PC-3 (cell line): ENCODE measurements around the gene DENND11. TPM values are rescaled to one million over a fixed set of nuclear protein-coding genes. Genes with fewer than 3 reads are reported as not detected.

Experiments
- ATAC-seq: fragments of 200-7000 bp; cut with Tn5 transposase; 2 replicates; pipeline ENCODE4 v1.9.1; 2020; ENCODE audit warnings: mild to moderate bottlenecking, moderate library complexity
- BruUV-seq: library from RNA; stranded (reverse); fragments of 400-500 nt; replicated peaks from 2 replicates; lab custom pipeline; 2021; lab: Mats Ljungman, UMichigan
- CTCF ChIA-PET: fragments of 300-600 bp; sonication (Branson Sonifier 250); formaldehyde crosslinking; loops from one replicate; lab custom pipeline; 2022; ENCODE audit warnings: antibody characterized with exemption; lab: Charles Lee
- POLR2A ChIA-PET: fragments of 300-600 bp; sonication (Branson Sonifier 250); formaldehyde crosslinking; loops from one replicate; lab custom pipeline; 2022; ENCODE audit warnings: antibody characterized with exemption; ENCODE audit not compliant: unreplicated experiment; lab: Charles Lee
- DNase-seq: peaks from one replicate; pipeline ENCODE4 v3.0.0-alpha.2; 2015
- H2AFZ ChIP-seq: fragments of 300-600 bp; sonication (generic); 2 replicates; pipeline ENCODE4 v1.6.0; 2016; ENCODE audit warnings: antibody characterized with exemption, low read length
- H3F3A ChIP-seq: fragments of 300-600 bp; sonication (generic); one replicate; pipeline ENCODE4 v1.6.0; 2017; ENCODE audit warnings: antibody characterized with exemption, low read length, control low read depth, mild to moderate bottlenecking; ENCODE audit not compliant: unreplicated experiment
- H3K27ac ChIP-seq: fragments of 300-600 bp; sonication (generic); 2 replicates; pipeline ENCODE4 v1.5.1; 2016; ENCODE audit warnings: mild to moderate bottlenecking, low read length
- H3K27me3 ChIP-seq: fragments of 300-600 bp; sonication (generic); 2 replicates; pipeline ENCODE4 v1.6.1; 2016; ENCODE audit warnings: low read length, mixed read lengths
- H3K36me3 ChIP-seq: fragments of 300-600 bp; sonication (generic); 2 replicates; pipeline ENCODE4 v1.6.1; 2016; ENCODE audit warnings: low read depth, mixed run types, low read length, mixed read lengths
- H3K4me1 ChIP-seq: fragments of 300-600 bp; sonication (generic); 2 replicates; pipeline ENCODE4 v1.5.1; 2016; ENCODE audit warnings: low read length; ENCODE audit not compliant: insufficient read depth
- H3K4me2 ChIP-seq: fragments of 300-600 bp; sonication (generic); 2 replicates; pipeline ENCODE4 v1.6.0; 2016; ENCODE audit warnings: low read length
- H3K4me3 ChIP-seq: fragments of 300-600 bp; sonication (generic); 2 replicates; pipeline ENCODE4 v1.5.1; 2016; ENCODE audit warnings: mild to moderate bottlenecking, low read length, mixed read lengths
- H3K79me2 ChIP-seq: fragments of 300-600 bp; sonication (generic); 2 replicates; pipeline ENCODE4 v1.6.1; 2017; ENCODE audit warnings: low read length, mixed read lengths
- H3K9ac ChIP-seq: fragments of 300-600 bp; sonication (generic); 2 replicates; pipeline ENCODE4 v1.6.0; 2016; ENCODE audit warnings: mild to moderate bottlenecking, low read length
- H3K9me2 ChIP-seq: fragments of 300-600 bp; sonication (generic); replicated peaks from 2 replicates; pipeline ENCODE4 v1.6.1; 2016; ENCODE audit warnings: mixed run types, low read length, mixed read lengths
- H3K9me3 ChIP-seq: fragments of 300-600 bp; sonication (generic); 2 replicates; pipeline ENCODE4 v1.6.1; 2016; ENCODE audit warnings: low read length, mixed read lengths
- H4K20me1 ChIP-seq: fragments of 300-600 bp; sonication (generic); 2 replicates; pipeline ENCODE4 v1.6.1; 2016; ENCODE audit warnings: low read length, mixed read lengths
- CTCF ChIP-seq: fragments of 300-600 bp; sonication (generic); conservative IDR thresholded peaks from 2 replicates; pipeline ENCODE4 v1.5.1; 2017; ENCODE audit warnings: antibody characterized with exemption, low read depth, mild to moderate bottlenecking, low read length
- EZH2 ChIP-seq: fragments of 300-600 bp; sonication (generic); IDR thresholded peaks from one replicate; pipeline ENCODE4 v1.6.1; 2017; ENCODE audit warnings: antibody characterized with exemption, mild to moderate bottlenecking, low read length; ENCODE audit not compliant: unreplicated experiment
- EZH2phosphoT487 ChIP-seq: fragments of 300-600 bp; sonication (generic); IDR thresholded peaks from 2 replicates; pipeline ENCODE4 v1.6.1; 2018; ENCODE audit warnings: mild to moderate bottlenecking, antibody characterized with exemption, low read length, borderline replicate concordance
- intact Hi-C: fragments of 100-400 bp; cut with micrococcal nuclease; formaldehyde crosslinking; loops from 2 replicates; pipeline ENCODE4 v1.9.0; 2023
- total RNA-seq: library from RNA; depleted of rRNA; stranded (reverse); fragments of >200 nt; gene quantifications from 2 replicates; pipeline ENCODE4 v1.2.3, GENCODE V29; 2014

Gene DENND11
- total RNA-seq, 1 experiment from 2014 or later: 6.7 TPM

- no peak for ATAC-seq
- H3K4me1 ChIP-seq: no peaks in the 10 kb centered on the region
- intact Hi-C loops: no loop called here
Observed at GRCh38 chr7:141712603-141713255, 10.8 kb upstream of the DENND11 start.

GRCh38 chr7:141710301-141710700, 8.3 kb upstream of the DENND11 start:
- H3K4me1 ChIP-seq: peaks cover 3% of the 10 kb centered on the region
- no peak overlapping the region for H2AFZ ChIP-seq
- no peak overlapping the region for H3K9ac ChIP-seq
- H3K27me3 ChIP-seq: no peaks in the 10 kb centered on the region
- no peaks in the 10 kb centered on the region for H4K20me1 ChIP-seq
- ATAC-seq: no peak
- no peaks in the 10 kb centered on the region for H3K9me2 ChIP-seq
- ChIA-PET POLR2A (no interaction called here), CTCF (interaction anchor here (0.9 to 1.1 kb wide), 2 partner anchors 14 to 56 kb away, joined by 4 to 7 read pairs; no protein-coding TSS in a partner anchor)
- H3K79me2 ChIP-seq: no peaks in the 10 kb centered on the region
- no TSS peak for BruUV-seq
- no peaks in the 10 kb centered on the region for H3F3A ChIP-seq
- H3K9me3 ChIP-seq: no peaks in the 10 kb centered on the region
- H3K4me3 ChIP-seq: no peak overlapping the region
- DNase-seq: no peak
- H3K36me3 ChIP-seq: no peaks in the 10 kb centered on the region
- no peak overlapping the region for H3K4me2 ChIP-seq
- TF ChIP-seq EZH2 (no peak), CTCF (peak; percentile 47; the same call in 1 of the 2 replicates)
- intact Hi-C loops: loop anchor here (1.0 kb wide), 1 partner anchor 56 kb away; no protein-coding TSS in a partner anchor
- no peak overlapping the region for H3K27ac ChIP-seq

More at GRCh38 chr7:141712603-141713255, 10.8 kb upstream of the DENND11 start:
- Histone ChIP-seq H3K79me2 (no peaks in the 10 kb centered on the region), H3K9ac (no peak overlapping the region), H3K9me2 (no peaks in the 10 kb centered on the region), H4K20me1 (no peaks in the 10 kb centered on the region), H3F3A (no peaks in the 10 kb centered on the region), H3K4me3 (no peak overlapping the region), H3K4me2 (no peak overlapping the region), H3K36me3 (no peaks in the 10 kb centered on the region), H2AFZ (no peak overlapping the region), H3K27me3 (0 out of 2 replicates have a peak, but pooled peaks cover 7% of the 10 kb centered on the region), H3K27ac (no peak overlapping the region), H3K9me3 (no peaks in the 10 kb centered on the region)
- no TSS peak for BruUV-seq
- ChIA-PET POLR2A (no interaction called here), CTCF (no interaction called here)
- DNase-seq: no peak
- TF ChIP-seq CTCF (no peak), EZH2 (no peak), EZH2phosphoT487 (no peak)

GRCh38 chr7:141709749-141710148, 7.8 kb upstream of the DENND11 start:
- no peak for ATAC-seq
- POLR2A ChIA-PET: no interaction called here

More at GRCh38 chr7:141709749-141710148, 7.8 kb upstream of the DENND11 start:
- Histone ChIP-seq H3K9me2 (no peaks in the 10 kb centered on the region), H3F3A (no peaks in the 10 kb centered on the region), H3K4me1 (peaks cover 8% of the 10 kb centered on the region), H2AFZ (no peak overlapping the region), H3K79me2 (no peaks in the 10 kb centered on the region), H3K27me3 (no peaks in the 10 kb centered on the region), H3K4me3 (no peak overlapping the region), H3K36me3 (no peaks in the 10 kb centered on the region), H4K20me1 (no peaks in the 10 kb centered on the region), H3K4me2 (no peak overlapping the region), H3K27ac (no peak overlapping the region), H3K9me3 (no peaks in the 10 kb centered on the region), H3K9ac (no peak overlapping the region)
- DNase-seq: no peak
- TF ChIP-seq EZH2phosphoT487: no peak
- no peak for TF ChIP-seq EZH2
- TF ChIP-seq CTCF: no peak
- intact Hi-C loops: loop anchor here (1.0 kb wide), 1 partner anchor 55 kb away; no protein-coding TSS in a partner anchor
- CTCF ChIA-PET: interaction anchor here (0.7 to 1.1 kb wide), 3 partner anchors 13 to 55 kb away, joined by 3 to 7 read pairs (median 4); no protein-coding TSS in a partner anchor
- BruUV-seq: no TSS peak
